Brain microvascular endothelial cell (primary cell): Measurements from ENCODE around the gene HSF4.

Source experiments
- DNase-seq: peaks from one replicate; pipeline ENCODE4 v3.0.0-alpha.2; 2020
- H3K27ac ChIP-seq: fragments of 250-450 bp; sonication (Bioruptor Pico); 2 replicates; pipeline ENCODE4 v1.5.1; 2020; ENCODE audit warnings: mild to moderate bottlenecking, moderate library complexity
- H3K27me3 ChIP-seq: fragments of 250-450 bp; sonication (Bioruptor Pico); replicated peaks from 2 replicates; pipeline ENCODE4 v1.5.1; 2020; ENCODE audit warnings: mild to moderate bottlenecking
- H3K36me3 ChIP-seq: fragments of 250-450 bp; sonication (Bioruptor Pico); replicated peaks from 2 replicates; pipeline ENCODE4 v1.5.1; 2020; ENCODE audit warnings: mild to moderate bottlenecking
- H3K4me3 ChIP-seq: 2 replicates; pipeline ENCODE4 v1.5.1; 2011; ENCODE audit warnings: low read depth, mild to moderate bottlenecking, control low read depth, low read length, moderate library complexity
- CTCF ChIP-seq: IDR thresholded peaks from 2 replicates; pipeline ENCODE4 v1.5.1; 2011; ENCODE audit warnings: low read depth, mild to moderate bottlenecking, moderate library complexity, low read length, control low read depth, inconsistent platforms; ENCODE audit errors: missing control alignments
- in situ Hi-C: cut with HindIII; loops from 2 replicates; pipeline ENCODE4 v1.10.0; 2017; ENCODE audit warnings: low sequenced_read_pairs, low pct_ligation_motif_present

Gene HSF4

GRCh38 chr16:67148656-67149275 is 15.8 kb upstream of the HSF4 start:
- in situ Hi-C loops = no loop called here
- no peak for TF ChIP-seq CTCF
- H3K36me3 ChIP-seq = peaks cover 30% of the 10 kb centered on the region

DNA sequence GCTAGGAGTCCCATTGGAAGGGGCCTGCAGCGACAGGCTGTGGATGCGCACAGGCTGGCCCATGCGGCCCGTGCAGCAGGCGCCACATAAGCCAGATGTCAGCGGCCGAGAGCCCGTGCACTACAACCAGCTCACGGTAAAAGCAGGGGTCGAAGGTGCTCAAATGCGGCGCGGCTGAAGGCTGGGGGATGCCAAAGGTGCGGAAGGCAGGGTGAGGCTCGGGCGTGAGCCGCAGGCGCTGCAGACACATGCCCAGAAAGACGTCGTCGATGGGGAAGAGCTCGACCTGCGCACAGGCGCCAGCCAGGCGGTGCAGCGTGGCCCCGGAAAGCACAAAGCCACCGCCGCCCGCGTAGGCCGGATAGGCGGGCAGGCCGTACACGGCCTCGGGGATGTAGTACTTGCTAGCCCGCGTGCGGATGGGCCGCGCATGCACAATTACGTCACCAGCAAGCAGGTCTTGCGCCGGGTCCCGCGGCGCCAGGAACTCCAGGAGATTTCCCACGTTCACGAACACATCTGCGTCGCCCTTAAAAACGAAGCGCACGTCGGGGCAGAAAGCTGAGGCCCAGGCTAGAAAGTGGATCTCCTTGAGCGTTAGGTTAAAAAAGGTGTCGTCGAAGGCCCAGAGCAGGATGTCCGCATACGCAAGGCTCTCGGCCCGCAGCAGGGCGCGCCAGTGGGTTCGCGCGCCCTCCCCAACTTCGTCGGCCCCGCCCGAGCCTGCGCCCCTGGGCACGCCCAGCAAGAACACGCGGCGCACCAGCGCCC is 15.1 kb upstream of the HSF4 start:
- no peaks in the 10 kb centered on the region for H3K27me3 ChIP-seq
- no peak for DNase-seq
- no peak overlapping the region for H3K27ac ChIP-seq
- H3K4me3 ChIP-seq = no peak overlapping the region
- H3K36me3 ChIP-seq = peaks cover 23% of the 10 kb centered on the region
- TF ChIP-seq CTCF = no peak
- in situ Hi-C loops = no loop called here

More at GRCh38 chr16:67148656-67149275, 15.8 kb upstream of the HSF4 start:
- Histone ChIP-seq H3K4me3 (no peak overlapping the region), H3K27me3 (no peaks in the 10 kb centered on the region), H3K27ac (no peak overlapping the region)
- DNase-seq = no peak

DNA sequence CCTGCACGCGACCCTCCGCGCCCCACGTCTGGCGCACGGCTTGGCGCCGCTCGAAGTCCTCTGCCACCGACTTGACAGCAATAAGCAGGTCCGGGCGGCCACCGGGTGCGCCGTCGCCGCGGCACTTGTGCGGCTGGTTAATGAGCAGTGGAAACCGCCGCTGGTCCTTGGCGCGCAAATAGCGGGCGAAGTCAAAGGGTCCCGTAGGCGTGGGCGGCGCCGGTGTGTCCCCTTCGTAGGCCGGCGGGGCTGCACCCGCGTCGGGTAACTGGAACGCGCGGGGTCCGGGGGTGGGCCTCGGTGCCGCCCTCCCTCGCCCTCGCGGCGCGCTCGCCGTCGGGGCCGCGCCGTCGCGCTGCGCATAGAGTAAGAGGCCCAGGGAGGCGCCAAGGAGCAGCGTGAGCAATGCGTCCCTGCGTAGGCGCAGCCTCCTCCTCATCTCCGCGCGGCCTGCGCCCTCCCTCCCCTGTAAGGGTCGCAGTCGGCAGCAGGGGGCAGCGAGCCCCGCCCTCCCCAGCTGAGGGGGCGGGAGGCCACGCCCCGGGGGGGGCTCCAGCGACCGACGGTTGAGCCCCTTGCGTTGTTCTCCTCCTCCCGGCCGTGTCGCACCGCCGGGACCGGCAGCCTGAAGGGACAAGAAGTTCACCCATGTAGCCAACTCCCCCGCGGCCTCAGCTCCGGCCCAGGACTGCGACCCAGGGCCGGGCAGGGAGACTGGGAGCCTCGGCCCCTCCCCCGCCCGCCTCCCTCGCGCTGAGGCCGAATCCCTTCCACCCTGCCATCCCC is 14.3 kb upstream of the HSF4 start:
- in situ Hi-C loops = no loop called here
- H3K36me3 ChIP-seq = peaks cover 16% of the 10 kb centered on the region
- H3K4me3 ChIP-seq = peak overlapping the region; percentile 58
- peak overlapping the region; percentile 25 for H3K27ac ChIP-seq
- DNase-seq = peak; percentile 37
- H3K27me3 ChIP-seq = no peaks in the 10 kb centered on the region
- TF ChIP-seq CTCF = peak; percentile 1

DNA sequence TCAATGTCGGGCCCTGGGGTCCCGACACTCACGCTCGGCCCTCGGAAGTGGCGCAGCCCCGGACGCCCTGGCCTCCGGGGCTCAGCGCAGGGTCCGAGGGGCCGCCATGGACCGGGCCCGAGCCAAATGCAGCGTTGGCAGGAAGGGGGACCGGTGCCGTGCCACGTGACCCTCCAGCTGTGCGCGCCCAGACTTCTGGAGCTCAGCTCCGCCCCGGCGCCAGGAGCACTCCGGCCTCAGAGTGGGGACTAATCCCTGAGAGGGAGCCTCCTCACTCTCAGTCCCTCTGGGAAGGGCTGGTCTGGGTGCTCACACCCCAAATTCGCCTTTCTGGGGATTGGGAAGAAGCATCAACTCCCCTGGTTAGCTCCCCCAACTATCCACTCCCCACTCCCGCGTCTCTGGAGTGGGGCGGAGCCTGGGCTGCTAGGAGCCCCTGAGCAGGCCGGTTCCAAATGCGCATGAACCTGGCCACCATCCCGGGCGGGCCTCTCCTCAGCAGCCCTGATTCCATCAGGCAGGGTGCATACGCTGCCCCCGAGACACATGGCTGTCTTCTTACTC is 13.6 kb upstream of the HSF4 start, which contains the start of gene B3GNT9:
TSS of gene B3GNT9 (minus strand) at position 166 of the 564 bp plus-strand sequence. CDS start 513 bp downstream, outside the sequence.
- peaks cover 5% of the 10 kb centered on the region for H3K27me3 ChIP-seq
- peak; percentile 43 for DNase-seq
- in situ Hi-C loops = no loop called here
- H3K36me3 ChIP-seq = peaks cover 13% of the 10 kb centered on the region
- H3K27ac ChIP-seq = peak within 1 kb of the TSS; percentile 25
- H3K4me3 ChIP-seq = peak within 1 kb of the TSS; percentile 58
- no peak for TF ChIP-seq CTCF

DNA sequence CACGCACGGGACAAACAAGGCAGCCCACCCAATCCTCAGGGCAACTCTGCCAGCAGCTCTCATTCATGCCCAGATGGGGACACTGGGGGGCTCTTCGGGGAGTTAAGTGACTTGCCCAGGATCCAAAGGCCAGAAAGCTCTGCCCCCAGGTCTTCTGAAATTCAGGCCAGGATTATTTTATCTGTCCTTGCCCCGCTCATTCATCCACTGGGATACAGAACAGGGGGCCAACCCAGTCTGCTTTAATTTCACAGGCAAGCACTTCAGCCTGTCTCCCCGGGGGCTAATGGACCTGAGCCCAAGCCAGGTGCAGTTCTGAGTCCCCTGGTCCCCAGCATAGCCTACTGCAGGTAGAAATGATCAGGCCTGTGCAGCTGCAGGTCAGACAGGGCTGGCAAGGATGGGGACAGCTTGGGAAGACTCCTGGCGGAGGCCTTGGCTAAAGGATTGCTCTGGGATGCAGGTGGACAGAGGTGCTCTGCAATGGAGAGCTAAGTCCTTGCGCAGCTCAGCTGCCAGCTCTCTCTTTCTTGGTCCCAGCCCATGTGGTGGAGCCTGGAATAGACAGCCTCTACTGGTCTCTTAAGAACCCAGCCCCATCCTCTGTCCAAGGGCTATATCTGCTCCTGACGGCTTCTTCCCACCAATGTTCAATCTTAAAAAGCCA is 13.0 kb upstream of the HSF4 start:
- Histone ChIP-seq H3K27me3 (peaks cover 6% of the 10 kb centered on the region), H3K27ac (no peak overlapping the region), H3K4me3 (peak overlapping the region; percentile 58), H3K36me3 (peaks cover 7% of the 10 kb centered on the region)
- in situ Hi-C loops = no loop called here
- peak; percentile 10 for TF ChIP-seq CTCF
- DNase-seq = no peak
